Naive thymus-derived CD8-positive, alpha-beta T cell (primary cell): ENCODE measurements around the gene ASF1B. TPM values are rescaled to one million over a fixed set of nuclear protein-coding genes. Genes with fewer than 3 reads are reported as not detected.

Experiments used
- ATAC-seq, 2 donors: fragments of 150-1000 bp; cut with Tn5 transposase in 1 of 2; sonication (Bioruptor Pico), chemical (Tn5 transposase) in 1 of 2; 1 replicate in 1 of 2; 2 replicates in 1 of 2; pipeline ENCODE4 v1.10.0; 2021; ENCODE audit warnings: mild to moderate bottlenecking in 2 of 2, moderate library complexity in 2 of 2
- POLR2A ChIA-PET: fragments of 350-600 bp; sonication (Branson Sonifier 250); formaldehyde crosslinking; loops from one replicate; lab custom pipeline; 2021; ENCODE audit warnings: antibody characterized with exemption; lab: Charles Lee
- DNase-seq, 10 donors: peaks; one replicate each; pipeline versions ENCODE4 v3.0.0 to v3.0.0-alpha.2; 2020 to 2022
- H3K27ac Mint-ChIP-seq, 10 donors: one replicate each; pipeline ENCODE4 v1.8.0; 2020 to 2022; ENCODE audit warnings: mild to moderate bottlenecking in 10 of 10, mixed read lengths in 10 of 10, moderate library complexity in 4 of 10, inconsistent platforms in 1 of 10
- H3K27me3 Mint-ChIP-seq, 5 donors: one replicate each; pipeline ENCODE4 v1.8.0; 2021 to 2022; ENCODE audit warnings: mixed read lengths in 5 of 5
- H3K36me3 Mint-ChIP-seq, 3 donors: one replicate each; pipeline ENCODE4 v1.8.0; 2020 to 2022; ENCODE audit warnings: mixed read lengths in 3 of 3, mild to moderate bottlenecking in 2 of 3, inconsistent platforms in 1 of 3
- H3K4me1 Mint-ChIP-seq, 4 donors: one replicate each; pipeline ENCODE4 v1.8.0; 2021 to 2022; ENCODE audit warnings: mixed read lengths in 4 of 4
- H3K4me3 Mint-ChIP-seq, 10 donors: one replicate each; pipeline ENCODE4 v1.8.0; 2020 to 2022; ENCODE audit warnings: mild to moderate bottlenecking in 10 of 10, mixed read lengths in 10 of 10, moderate library complexity in 6 of 10, inconsistent platforms in 1 of 10
- H3K9me3 Mint-ChIP-seq, 9 donors: one replicate each; pipeline ENCODE4 v1.8.0; 2020 to 2022; ENCODE audit warnings: mixed read lengths in 9 of 9, mild to moderate bottlenecking in 3 of 9, inconsistent platforms in 1 of 9, moderate library complexity in 1 of 9
- polyA plus RNA-seq, 3 donors: library from polyadenylated mRNA; unstranded; fragments of 300-500 nt; fragmentation: Illumina TruSeq; gene quantifications; one replicate each; pipeline ENCODE4 v1.2.3, GENCODE V29; 2021
- total RNA-seq, 8 experiments: library from RNA in 2 of 8; stranded (reverse) in 2 of 8; gene quantifications; one replicate each; pipeline ENCODE4 v1.2.3 and lab custom pipeline; 2021 to 2026

ASF1B gene
- total and polyA plus RNA-seq, 5 experiments from 2014 or later: 2.3 to 4.6 (median 3.7) TPM

DNA sequence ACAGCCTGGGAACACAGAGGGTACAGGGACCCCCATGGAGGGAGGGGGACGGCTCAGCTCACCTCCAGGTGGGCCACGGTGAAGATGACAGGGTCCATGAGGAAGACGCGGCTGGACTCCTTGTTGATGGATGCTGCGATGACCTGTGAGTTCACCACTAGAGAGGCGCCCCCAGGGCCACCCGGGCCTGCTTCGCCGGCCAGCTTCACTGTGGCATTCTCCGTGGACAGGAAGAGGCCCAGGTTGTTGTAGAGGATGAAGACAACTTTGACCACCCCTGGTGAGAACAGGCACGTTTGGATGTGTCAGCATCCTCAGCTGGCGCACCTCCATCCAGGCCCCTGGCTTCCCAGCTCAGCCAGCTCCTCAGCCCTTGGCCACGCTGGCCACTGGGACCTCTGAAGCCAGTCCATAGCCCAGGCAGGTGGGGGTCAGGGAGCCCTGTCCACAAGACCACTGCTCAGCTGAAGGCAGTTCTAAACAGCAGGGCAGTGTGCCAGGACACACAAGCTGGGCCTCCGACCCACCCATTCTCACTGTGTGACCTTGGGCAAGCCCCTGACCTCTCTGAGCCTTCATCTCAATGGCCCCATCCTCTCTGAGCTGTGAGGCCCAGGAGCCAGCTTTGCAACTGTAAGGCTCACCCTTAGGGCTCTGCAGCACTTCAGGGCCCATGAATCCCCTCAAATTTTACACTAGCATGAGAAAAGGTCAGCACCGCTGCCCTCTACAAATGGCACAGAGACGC, 22.1 kb upstream of the ASF1B start:
- DNase-seq (no peak), ATAC-seq (no peak)
- no peaks in the 10 kb centered on the region for H3K9me3 Mint-ChIP-seq
- no peaks in the 10 kb centered on the region for H3K4me1 Mint-ChIP-seq
- no peaks in the 10 kb centered on the region for H3K27me3 Mint-ChIP-seq
- peaks cover 0 to 22% (median 5%) of the 10 kb centered on the region in 3 donors for H3K36me3 Mint-ChIP-seq
- H3K4me3 Mint-ChIP-seq: no peak overlapping the region
- peak overlapping the region in 1 of 10 donors; percentile 22 for H3K27ac Mint-ChIP-seq
- POLR2A ChIA-PET: interaction anchor here (0.6 to 1.5 kb wide), 4 partner anchors 8 to 36 kb away, joined by 3 to 6 read pairs (median 3); no protein-coding TSS in a partner anchor

DNA sequence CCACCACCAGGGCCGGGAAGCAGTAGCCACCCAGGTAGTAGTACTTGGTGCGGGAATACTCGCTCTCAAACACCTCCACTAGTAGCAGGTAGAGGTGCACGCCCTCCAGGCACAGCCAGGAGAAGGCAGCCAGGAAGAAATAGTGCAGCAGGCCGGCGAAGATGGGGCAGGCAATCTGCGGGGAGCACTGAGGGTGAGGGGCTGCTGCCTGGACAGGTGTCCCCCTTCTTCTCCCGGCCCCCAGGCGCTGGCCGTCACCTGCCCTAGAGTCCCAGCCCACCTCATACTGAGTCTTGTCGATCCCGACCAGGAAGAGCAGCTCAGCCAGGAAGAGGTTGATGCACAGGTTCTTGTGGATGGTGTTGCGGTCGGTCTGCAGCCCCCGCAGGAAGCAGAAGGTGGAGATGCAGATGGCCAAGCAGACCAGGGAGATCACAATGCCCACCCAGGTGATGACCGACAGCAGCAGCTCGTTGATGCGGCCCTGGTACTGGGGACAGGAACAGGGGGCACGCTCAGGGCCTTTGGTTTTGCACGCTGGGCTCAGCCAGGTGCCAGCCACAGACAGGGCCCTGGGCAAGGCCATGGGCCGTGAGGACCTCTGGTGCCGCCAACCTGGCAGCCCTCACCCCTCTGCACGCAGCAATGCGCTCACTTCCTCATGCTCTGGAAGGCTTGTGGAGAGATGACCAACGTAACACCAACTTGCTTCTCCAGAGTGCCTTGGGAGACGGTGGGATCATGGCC, 20.8 kb upstream of the ASF1B start:
- Mint-ChIP-seq H3K4me1 (peaks cover 0 to 3% (median 0%) of the 10 kb centered on the region in 4 donors), H3K27ac (peak overlapping the region in 2 of 10 donors; percentile 60 to 62), H3K36me3 (peaks cover 0 to 26% (median 4%) of the 10 kb centered on the region in 3 donors), H3K9me3 (no peaks in the 10 kb centered on the region), H3K4me3 (no peak overlapping the region), H3K27me3 (no peaks in the 10 kb centered on the region)
- DNase-seq (no peak), ATAC-seq (no peak)
- POLR2A ChIA-PET: no interaction called here

DNA sequence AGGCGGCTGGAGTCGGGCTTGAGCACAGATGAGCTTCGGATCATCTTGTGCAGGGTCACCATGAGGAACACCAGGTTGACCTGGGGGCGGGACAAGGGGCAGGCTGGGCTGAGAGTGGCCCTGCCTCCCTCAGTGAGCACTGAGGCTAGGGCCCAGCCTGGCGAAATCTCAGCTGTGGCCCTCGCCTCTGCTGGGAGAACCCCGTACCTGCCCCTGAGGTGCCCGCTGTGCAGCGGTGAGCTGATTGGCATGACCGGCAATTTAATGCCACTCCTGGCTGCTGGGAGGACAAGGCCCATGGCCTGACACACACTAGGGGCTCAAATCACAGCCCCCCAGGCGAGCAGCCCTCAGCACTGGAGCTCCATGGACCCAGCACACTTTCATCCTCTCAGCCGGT, 19.7 kb upstream of the ASF1B start:
- ATAC-seq (no peak), DNase-seq (no peak)
- Mint-ChIP-seq H3K4me1 (peaks cover 0 to 3% (median 0%) of the 10 kb centered on the region in 4 donors), H3K27me3 (no peaks in the 10 kb centered on the region), H3K36me3 (peaks cover 0 to 28% (median 4%) of the 10 kb centered on the region in 3 donors), H3K4me3 (no peak overlapping the region), H3K27ac (no peak overlapping the region), H3K9me3 (no peaks in the 10 kb centered on the region)
- POLR2A ChIA-PET: interaction anchor here (0.7 kb wide), 1 partner anchor 31 kb away, joined by 3 read pairs; no protein-coding TSS in a partner anchor

DNA sequence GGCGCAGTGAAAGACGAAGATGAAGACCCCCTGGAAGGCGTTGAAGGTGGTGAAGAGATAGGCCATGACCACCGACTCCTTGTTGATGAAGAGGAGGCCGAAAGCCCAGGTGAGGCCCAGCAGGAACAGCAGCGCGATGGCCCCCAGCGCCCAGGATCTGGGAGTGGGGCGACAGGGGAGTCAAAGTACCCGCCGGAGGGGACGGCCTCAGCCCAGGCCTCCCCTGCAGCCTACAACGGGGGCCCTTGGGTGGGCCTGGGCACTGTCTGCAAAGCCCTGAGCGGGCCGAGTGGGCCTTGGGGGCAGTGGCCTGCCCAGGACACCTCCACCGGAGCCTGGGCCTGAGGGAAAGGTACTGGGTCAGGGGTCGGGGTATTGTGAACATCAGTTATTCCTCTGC, 19.0 kb upstream of the ASF1B start:
- no peak for ATAC-seq
- Mint-ChIP-seq H3K27ac (peak overlapping the region in 1 of 10 donors; percentile 25), H3K36me3 (peaks cover 0 to 28% (median 4%) of the 10 kb centered on the region in 3 donors), H3K9me3 (no peaks in the 10 kb centered on the region), H3K4me1 (peaks cover 0 to 6% (median 0%) of the 10 kb centered on the region in 4 donors), H3K27me3 (no peaks in the 10 kb centered on the region), H3K4me3 (no peak overlapping the region)
- POLR2A ChIA-PET: no interaction called here
- no peak for DNase-seq

DNA sequence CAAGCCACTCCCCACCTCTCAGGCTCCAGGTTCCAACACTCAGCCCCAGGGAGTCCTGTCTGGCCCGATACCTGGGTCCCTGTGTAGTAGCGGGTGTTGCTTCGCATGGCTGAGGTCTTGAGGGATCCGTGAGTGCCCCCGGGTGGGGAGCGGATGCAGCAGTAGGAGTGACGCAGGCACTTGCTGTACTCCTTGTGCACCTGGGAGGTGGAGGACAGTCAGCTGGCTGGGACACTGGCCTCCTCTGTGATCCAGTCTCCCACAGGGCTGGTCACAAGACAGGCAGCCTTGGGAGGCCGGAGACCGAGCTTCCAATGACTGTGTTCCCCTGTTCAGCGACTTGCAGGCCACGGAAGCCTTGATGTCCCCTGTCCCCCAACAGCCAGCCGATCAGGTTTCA, 16.3 kb upstream of the ASF1B start:
- Mint-ChIP-seq H3K27ac (peak overlapping the region in 8 of 10 donors; percentile 14 to 92 (median 58)), H3K4me1 (peaks cover 16 to 30% (median 25%) of the 10 kb centered on the region in 4 donors), H3K27me3 (no peaks in the 10 kb centered on the region), H3K36me3 (peaks cover 0 to 20% (median 4%) of the 10 kb centered on the region in 3 donors), H3K4me3 (no peak overlapping the region), H3K9me3 (no peaks in the 10 kb centered on the region)
- POLR2A ChIA-PET: interaction anchor here (0.9 to 1.0 kb wide), 2 partner anchors 13 to 17 kb away, joined by 3 to 8 read pairs; no protein-coding TSS in a partner anchor
- ATAC-seq (no peak), DNase-seq (no peak)

DNA sequence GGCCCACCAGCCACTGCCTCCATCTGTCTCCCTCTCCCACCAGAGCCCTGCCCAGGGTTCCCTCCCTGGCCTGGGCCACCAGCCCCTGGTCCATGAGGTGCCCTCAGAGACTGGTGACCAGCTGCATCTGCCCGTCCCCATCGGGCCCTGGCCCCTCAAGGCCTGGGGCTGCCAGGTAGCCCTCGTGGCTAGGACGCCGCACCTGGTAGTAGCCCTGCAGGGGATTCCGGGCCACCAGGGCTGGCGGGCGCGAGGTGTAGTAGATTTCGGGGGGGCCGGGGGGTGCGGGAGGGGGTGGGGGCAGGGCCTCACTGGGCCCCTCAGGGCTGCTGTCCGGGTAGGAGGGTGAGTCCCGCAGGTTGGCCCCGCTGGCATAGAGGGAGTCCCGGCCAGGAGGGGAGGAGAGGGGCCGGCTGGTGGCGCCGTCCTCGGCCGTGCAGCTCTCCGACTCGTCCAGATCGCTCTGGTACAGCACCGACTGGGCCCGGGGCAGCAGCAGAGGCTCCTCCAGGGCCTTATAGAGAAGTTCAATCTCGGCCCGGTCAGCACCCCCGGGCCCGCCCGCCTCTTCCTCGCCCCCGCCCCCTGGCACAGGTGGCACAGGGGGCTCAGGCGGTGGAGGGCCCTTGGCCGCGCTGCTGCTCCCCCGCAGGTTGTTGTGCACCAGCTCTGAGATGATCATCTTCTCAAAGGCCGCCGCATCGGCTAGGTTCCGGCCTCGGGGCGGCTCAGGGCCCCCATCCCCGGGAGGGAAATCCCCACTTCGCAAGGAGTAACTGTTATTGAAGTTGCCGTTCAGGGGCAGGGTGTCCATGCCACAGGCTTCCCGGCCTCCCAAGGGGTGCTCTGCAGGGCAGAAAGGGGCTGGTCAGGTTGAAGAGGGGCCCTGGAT, 14.6 kb upstream of the ASF1B start:
- H3K36me3 Mint-ChIP-seq: peaks cover 0 to 14% (median 2%) of the 10 kb centered on the region in 3 donors
- POLR2A ChIA-PET: interaction anchor here (1.0 to 5.8 kb wide), 5 partner anchors 10 to 119 kb away, joined by 3 to 45 read pairs (median 5); partner anchors contain the start of genes ASF1B and IL27RA
- ATAC-seq: no peak
- no peaks in the 10 kb centered on the region for H3K27me3 Mint-ChIP-seq
- peak overlapping the region; percentile 68 to 100 (median 98) for H3K27ac Mint-ChIP-seq
- no peaks in the 10 kb centered on the region for H3K9me3 Mint-ChIP-seq
- no peak for DNase-seq
- peak overlapping the region in 1 of 10 donors; percentile 85 for H3K4me3 Mint-ChIP-seq
- H3K4me1 Mint-ChIP-seq: peaks cover 16 to 33% (median 30%) of the 10 kb centered on the region in 4 donors

DNA sequence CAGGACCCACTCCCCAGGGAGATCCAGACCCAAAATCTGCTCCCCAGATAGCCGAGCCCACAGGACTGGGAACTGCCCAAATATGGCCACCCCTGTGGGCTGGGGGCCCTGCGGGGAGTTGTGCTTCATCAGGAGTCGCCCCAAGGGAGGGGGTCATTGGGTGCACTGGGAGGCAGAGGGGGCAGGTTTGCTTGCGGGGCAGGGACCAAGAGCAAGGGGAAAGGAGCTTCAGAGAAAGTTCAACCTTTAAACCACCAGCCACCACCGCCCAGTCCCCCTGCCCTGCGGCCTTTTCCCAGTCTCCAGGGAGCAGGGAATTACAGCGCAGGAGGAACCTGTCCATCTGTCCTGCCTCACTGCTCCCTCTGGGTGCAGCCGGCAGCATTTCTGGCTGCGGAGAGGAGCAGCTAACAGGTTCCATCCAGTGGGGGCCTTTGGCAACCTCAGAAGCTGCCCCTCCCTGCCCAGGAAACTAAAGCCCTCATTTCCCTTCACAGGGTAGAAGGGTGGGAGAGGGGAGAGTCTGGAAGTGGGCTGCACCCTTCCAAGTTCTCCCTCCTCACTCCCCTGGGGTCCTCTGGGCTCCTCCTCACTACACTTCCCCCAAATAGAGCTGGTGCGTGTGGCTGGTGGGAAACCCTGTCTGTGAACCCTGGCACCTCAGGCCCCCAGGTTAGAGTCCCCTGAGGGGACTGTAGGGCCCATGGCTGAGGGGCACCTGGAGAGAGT, 13.8 kb upstream of the ASF1B start:
- H3K9me3 Mint-ChIP-seq: no peaks in the 10 kb centered on the region
- H3K27ac Mint-ChIP-seq: peak overlapping the region; percentile 95 to 100 (median 98)
- no peak for DNase-seq
- peaks cover 0 to 11% (median 2%) of the 10 kb centered on the region in 3 donors for H3K36me3 Mint-ChIP-seq
- peak overlapping the region; percentile 78 to 94 (median 86) for H3K4me3 Mint-ChIP-seq
- POLR2A ChIA-PET: interaction anchor here (0.6 to 5.8 kb wide), 11 partner anchors 10 to 118 kb away, joined by 3 to 45 read pairs (median 5); partner anchors contain the start of genes ADGRL1, ASF1B and IL27RA
- H3K4me1 Mint-ChIP-seq: peaks cover 19 to 38% (median 35%) of the 10 kb centered on the region in 4 donors
- H3K27me3 Mint-ChIP-seq: no peaks in the 10 kb centered on the region
- peak; percentile 20 to 37 for ATAC-seq

DNA sequence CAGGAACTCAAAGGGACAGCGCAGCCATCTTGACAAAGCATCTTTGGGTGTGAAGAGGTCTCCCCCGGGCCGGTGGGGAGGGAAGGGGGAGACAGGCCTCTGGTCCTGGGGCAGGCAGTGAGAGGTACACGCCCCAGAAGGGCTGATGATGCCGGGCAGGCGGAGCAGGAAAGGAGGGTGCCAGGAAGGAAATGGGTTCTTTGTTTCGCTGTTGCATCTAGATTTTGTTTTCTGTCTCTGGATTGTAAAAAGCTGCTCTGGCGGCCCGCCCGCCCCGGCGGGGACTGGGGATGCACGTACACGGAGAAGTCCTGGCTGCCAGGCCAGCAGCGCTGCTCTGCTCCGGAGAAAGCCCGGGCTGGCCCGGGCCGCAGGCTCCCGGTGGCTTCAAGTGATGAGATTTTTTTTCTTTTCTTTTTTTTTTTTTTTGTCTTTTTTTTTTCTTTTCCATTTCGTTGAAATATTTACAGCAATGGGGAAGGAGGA, 13.2 kb upstream of the ASF1B start:
- DNase-seq (peak; percentile 38 to 79 (median 52)), ATAC-seq (peak; percentile 87 to 90)
- peak overlapping the region; percentile 95 to 100 (median 98) for H3K27ac Mint-ChIP-seq
- no peaks in the 10 kb centered on the region for H3K27me3 Mint-ChIP-seq
- POLR2A ChIA-PET: interaction anchor here (0.6 to 5.8 kb wide), 15 partner anchors 8 to 330 kb away, joined by 3 to 45 read pairs (median 4); partner anchors contain the start of genes ADGRL1, ASF1B and IL27RA
- peaks cover 20 to 40% (median 36%) of the 10 kb centered on the region in 4 donors for H3K4me1 Mint-ChIP-seq
- peak overlapping the region; percentile 78 to 94 (median 86) for H3K4me3 Mint-ChIP-seq
- no peaks in the 10 kb centered on the region for H3K9me3 Mint-ChIP-seq
- peaks cover 0 to 7% (median 2%) of the 10 kb centered on the region in 3 donors for H3K36me3 Mint-ChIP-seq

DNA sequence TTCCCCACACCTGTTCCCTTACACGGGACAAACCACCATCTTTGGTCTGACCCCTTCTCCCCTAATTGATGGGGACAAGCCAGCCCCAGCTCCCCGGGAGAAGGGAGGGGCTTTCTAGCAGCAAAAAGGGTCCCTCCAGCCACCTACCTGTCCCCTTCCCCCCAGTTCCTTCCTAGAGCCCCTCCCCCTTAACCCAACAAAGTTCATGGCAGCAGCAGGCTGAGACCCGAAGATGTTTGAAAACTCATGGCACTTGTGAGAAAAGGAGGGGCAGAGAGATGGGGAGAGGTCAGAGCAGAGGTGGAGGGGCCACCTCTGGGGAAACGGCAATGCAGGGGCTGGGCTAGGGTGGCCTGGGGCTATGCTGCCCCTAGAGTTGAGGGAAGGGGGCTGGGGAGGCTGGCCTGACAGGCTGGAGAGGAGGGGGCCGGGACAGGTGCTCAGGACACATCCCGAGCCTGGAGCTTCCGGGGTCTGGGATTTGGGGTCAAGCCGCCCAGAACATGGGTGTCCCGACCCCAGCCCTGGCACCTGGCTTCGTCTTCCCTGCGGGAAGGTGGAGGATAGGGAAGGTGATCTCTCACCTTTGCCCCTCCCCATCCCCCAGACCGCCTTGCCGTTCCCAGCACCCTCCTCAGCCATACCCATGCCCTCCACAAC, 12.5 kb upstream of the ASF1B start:
- Mint-ChIP-seq H3K9me3 (no peaks in the 10 kb centered on the region), H3K27ac (peak overlapping the region; percentile 95 to 100 (median 98)), H3K4me1 (peaks cover 20 to 40% (median 36%) of the 10 kb centered on the region in 4 donors), H3K27me3 (no peaks in the 10 kb centered on the region), H3K36me3 (peaks cover 0 to 7% (median 2%) of the 10 kb centered on the region in 3 donors), H3K4me3 (peak overlapping the region; percentile 78 to 94 (median 86))
- POLR2A ChIA-PET: interaction anchor here (0.6 to 5.8 kb wide), 12 partner anchors 8 to 330 kb away, joined by 3 to 45 read pairs (median 4); partner anchors contain the start of genes ADGRL1 and ASF1B
- ATAC-seq: no peak
- no peak for DNase-seq

DNA sequence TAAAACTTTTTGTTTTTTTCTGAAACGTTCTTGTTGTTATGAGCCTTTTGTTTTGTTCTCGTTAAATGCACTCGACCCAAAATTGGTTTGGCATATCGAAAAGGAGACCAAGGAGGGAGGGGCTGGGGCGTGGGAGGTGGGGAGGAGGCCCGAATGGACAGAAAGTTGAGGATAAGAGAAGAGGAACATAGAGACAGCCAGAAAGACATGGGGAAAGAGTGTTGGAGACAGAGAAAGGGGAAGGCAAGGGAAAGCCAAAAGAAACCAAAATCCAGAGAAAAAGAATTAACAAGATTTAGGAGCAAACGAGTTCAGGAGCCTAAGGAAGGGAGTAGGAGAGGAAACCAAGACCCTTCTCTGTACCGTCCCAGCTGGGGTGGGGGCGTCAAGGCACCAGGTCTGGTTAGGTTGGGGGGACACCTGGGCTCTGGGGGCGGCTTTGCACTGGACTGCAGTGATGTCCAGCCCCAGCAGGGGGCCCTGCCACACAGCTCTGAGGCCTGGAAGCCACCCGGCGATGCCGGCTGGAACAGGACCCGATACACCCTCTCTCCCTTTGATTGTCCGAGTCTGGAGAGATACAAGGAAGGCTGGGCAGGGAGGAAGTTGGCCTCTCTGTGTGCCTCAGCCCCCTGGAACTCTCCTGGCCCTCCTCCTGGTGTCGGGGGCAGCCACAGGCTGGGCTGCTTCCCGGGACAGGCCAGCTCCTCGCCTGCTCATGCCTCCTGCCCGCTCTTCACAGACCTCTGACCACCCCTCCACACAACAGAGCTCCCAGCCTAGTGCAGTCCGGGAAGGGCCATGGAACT, 11.6 kb upstream of the ASF1B start:
- H3K9me3 Mint-ChIP-seq: no peaks in the 10 kb centered on the region
- peaks cover 20 to 38% (median 36%) of the 10 kb centered on the region in 4 donors for H3K4me1 Mint-ChIP-seq
- no peaks in the 10 kb centered on the region for H3K27me3 Mint-ChIP-seq
- peak overlapping the region; percentile 93 to 100 (median 98) for H3K27ac Mint-ChIP-seq
- DNase-seq: peak; percentile 27 to 72 (median 52)
- H3K36me3 Mint-ChIP-seq: peaks cover 0 to 4% (median under 1%) of the 10 kb centered on the region in 3 donors
- H3K4me3 Mint-ChIP-seq: peak overlapping the region; percentile 50 to 94 (median 68)
- ATAC-seq: peak; percentile 51 to 54
- POLR2A ChIA-PET: interaction anchor here (0.9 to 5.8 kb wide), 8 partner anchors 8 to 216 kb away, joined by 3 to 45 read pairs (median 6); partner anchors contain the start of gene ASF1B
